ENCODE data around the gene ZBTB7C.

The ZBTB7C gene

GRCh38 chr18:48354746-48355260 is 54.4 kb downstream of the ZBTB7C start:
- no peak for DNase-seq (ENCODE audit: low read depth in 2 of 2)

GRCh38 chr18:48352051-48352755 is 57.0 kb downstream of the ZBTB7C start:
- DNase-seq (ENCODE audit: low read depth in 2 of 2) = no peak

- DNase-seq (ENCODE audit: low read depth in 2 of 2) = no peak
Measured at GRCh38 chr18:48351216-48352050, 57.8 kb downstream of the ZBTB7C start.

- DNase-seq (ENCODE audit: low read depth in 2 of 2) = no peak
Measured at GRCh38 chr18:48348739-48349138, 60.4 kb downstream of the ZBTB7C start.

- no peak for DNase-seq (ENCODE audit: low read depth in 2 of 2)
Measured at GRCh38 chr18:48347756-48348326, 61.3 kb downstream of the ZBTB7C start.

GRCh38 chr18:48345596-48345995 is 63.6 kb downstream of the ZBTB7C start:
- DNase-seq (ENCODE audit: low read depth in 2 of 2) = no peak

GRCh38 chr18:48342581-48342980 is 66.6 kb downstream of the ZBTB7C start:
- no peak for DNase-seq (ENCODE audit: low read depth in 2 of 2)

GRCh38 chr18:48342125-48342524 is 67.1 kb downstream of the ZBTB7C start:
- no peak for DNase-seq (ENCODE audit: low read depth in 2 of 2)

- DNase-seq (ENCODE audit: low read depth in 2 of 2) = no peak
Measured at GRCh38 chr18:48340560-48340959, 68.6 kb downstream of the ZBTB7C start.

GRCh38 chr18:48339692-48340091 is 69.5 kb downstream of the ZBTB7C start:
- DNase-seq (ENCODE audit: low read depth in 2 of 2) = no peak

GRCh38 chr18:48338915-48339314 is 70.3 kb downstream of the ZBTB7C start:
- DNase-seq (ENCODE audit: low read depth in 2 of 2) = no peak

- no peak for DNase-seq (ENCODE audit: low read depth in 2 of 2)
Measured at GRCh38 chr18:48337053-48337452, 72.1 kb downstream of the ZBTB7C start.

- DNase-seq (ENCODE audit: low read depth in 2 of 2) = no peak
Measured at GRCh38 chr18:48336332-48336731, 72.9 kb downstream of the ZBTB7C start.

GRCh38 chr18:48335829-48336228 is 73.4 kb downstream of the ZBTB7C start:
- DNase-seq (ENCODE audit: low read depth in 2 of 2) = no peak

- no peak for DNase-seq (ENCODE audit: low read depth in 2 of 2)
Measured at GRCh38 chr18:48334845-48335244, 74.3 kb downstream of the ZBTB7C start.

GRCh38 chr18:48333563-48333962 is 75.6 kb downstream of the ZBTB7C start:
- no peak for DNase-seq (ENCODE audit: low read depth in 2 of 2)

GRCh38 chr18:48330016-48330991 is 78.9 kb downstream of the ZBTB7C start:
- no peak for DNase-seq (ENCODE audit: low read depth in 2 of 2)

GRCh38 chr18:48328473-48329210 is 80.5 kb downstream of the ZBTB7C start:
- DNase-seq (ENCODE audit: low read depth in 2 of 2) = no peak

GRCh38 chr18:48326901-48327675 is 82.1 kb downstream of the ZBTB7C start:
- DNase-seq (ENCODE audit: low read depth in 2 of 2) = no peak

- DNase-seq (ENCODE audit: low read depth in 2 of 2) = no peak
Measured at GRCh38 chr18:48325115-48325665, 84.0 kb downstream of the ZBTB7C start.

Data from stimulated activated CD8-positive, alpha-beta memory T cell treated with anti-CD3 and anti-CD28 coated beads, Interleukin-7, amount 100 ng/mL, for 1 hour (primary cell).